ENCODE data around the gene NEURL1. TPM values are rescaled to one million over a fixed set of nuclear protein-coding genes. Genes with fewer than 3 reads are reported as not detected.

The NEURL1 gene
- total and polyA plus RNA-seq, 12 donors, result 0.18 to 12.5 (median 2.3) TPM; not detected in 3

DNA sequence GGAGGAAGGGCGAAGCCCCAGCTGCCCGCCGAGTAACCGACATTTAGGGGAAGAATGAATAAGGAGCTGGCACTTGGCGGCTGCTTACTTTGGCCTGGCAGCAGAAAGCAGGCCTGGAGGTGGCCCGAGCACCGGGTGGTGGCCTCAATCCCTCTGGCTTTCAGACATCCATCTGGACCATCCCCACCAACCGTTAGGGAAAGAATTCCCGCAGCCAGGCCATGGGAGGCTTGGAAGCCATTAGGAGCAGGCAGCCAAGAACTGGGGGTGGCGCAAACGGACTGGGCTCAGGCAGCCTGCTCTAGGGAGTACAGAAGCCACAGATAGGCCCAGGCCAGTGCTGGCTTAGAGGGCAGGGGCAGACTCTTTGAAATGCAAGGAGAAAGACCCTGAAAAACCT, 132.7 kb downstream of the NEURL1 start:
- Histone ChIP-seq H3K27me3 (no peaks in the 10 kb centered on the region), H3K4me1 (replicated peaks in 1 of 2) (no peaks in the 10 kb centered on the region), H3K36me3 (replicated peaks in 1 of 2) (peaks cover 0 to 62% of the 10 kb centered on the region in 2 donors), H3K27ac (no peak overlapping the region), H3K4me3 (no peak overlapping the region), H3K9me3 (replicated peaks in 1 of 3) (no peaks in the 10 kb centered on the region)
- no peak for DNase-seq
- intact Hi-C loops (cut with DNase I), result no loop called here
- 87 to 92% (median 89%) methylated on average over 6 to 11 of the region's 11 CpGs for WGBS, 4 donors
- no peak for TF ChIP-seq POLR2A (IDR thresholded peaks at IDR 0.05)
- TF ChIP-seq, protein P1, sequence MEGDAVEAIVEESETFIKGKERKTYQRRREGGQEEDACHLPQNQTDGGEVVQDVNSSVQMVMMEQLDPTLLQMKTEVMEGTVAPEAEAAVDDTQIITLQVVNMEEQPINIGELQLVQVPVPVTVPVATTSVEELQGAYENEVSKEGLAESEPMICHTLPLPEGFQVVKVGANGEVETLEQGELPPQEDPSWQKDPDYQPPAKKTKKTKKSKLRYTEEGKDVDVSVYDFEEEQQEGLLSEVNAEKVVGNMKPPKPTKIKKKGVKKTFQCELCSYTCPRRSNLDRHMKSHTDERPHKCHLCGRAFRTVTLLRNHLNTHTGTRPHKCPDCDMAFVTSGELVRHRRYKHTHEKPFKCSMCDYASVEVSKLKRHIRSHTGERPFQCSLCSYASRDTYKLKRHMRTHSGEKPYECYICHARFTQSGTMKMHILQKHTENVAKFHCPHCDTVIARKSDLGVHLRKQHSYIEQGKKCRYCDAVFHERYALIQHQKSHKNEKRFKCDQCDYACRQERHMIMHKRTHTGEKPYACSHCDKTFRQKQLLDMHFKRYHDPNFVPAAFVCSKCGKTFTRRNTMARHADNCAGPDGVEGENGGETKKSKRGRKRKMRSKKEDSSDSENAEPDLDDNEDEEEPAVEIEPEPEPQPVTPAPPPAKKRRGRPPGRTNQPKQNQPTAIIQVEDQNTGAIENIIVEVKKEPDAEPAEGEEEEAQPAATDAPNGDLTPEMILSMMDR (IDR thresholded peaks at IDR 0.05), result no peak

DNA sequence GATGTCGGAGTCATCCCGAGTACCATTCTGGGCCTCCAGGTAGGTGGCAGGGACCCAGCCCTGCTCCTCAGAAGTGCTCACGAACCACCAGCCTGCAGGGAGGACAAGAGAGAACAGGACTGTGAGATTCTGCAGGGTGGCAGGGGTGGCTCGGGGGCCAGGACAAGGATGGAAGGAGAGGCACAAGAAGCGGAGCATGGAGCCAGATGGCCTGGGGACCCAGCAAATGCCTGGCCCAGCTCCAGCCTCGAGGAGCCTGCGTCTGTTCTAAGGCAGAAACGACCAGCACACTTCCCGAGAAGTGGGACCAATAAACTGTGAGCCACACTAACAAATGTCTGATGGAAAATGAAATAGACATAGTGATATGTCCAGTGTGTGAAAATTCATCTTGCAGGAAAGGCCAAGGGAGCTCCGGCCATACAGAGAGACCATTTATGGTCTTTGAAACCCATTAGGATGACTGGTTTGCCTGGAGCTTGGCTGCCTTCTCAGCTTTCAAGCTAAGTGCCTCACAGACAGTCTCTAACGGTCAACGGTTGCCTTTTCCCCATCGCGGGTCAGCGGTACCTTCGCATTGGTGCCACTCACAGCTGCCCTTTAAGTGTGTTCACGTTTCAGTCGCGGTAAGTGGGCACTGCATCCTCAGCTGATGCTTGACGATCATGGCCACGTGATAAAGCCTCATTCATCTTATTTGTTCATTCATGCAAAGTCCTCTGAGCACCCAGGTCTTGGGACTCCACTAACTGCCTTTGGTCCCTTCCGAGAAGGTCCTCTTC, 133.8 kb downstream of the NEURL1 start:
- H3K9me3 ChIP-seq (replicated peaks in 1 of 3), result no peaks in the 10 kb centered on the region
- no peaks in the 10 kb centered on the region for H3K4me1 ChIP-seq (replicated peaks in 1 of 2)
- no peak for DNase-seq
- no peak overlapping the region for H3K27ac ChIP-seq
- 88 to 93% (median 91%) methylated on average over 21 to 22 of the region's 22 CpGs for WGBS, 4 donors
- no peak for TF ChIP-seq POLR2A (IDR thresholded peaks at IDR 0.05)
- TF ChIP-seq, protein P1 (IDR thresholded peaks at IDR 0.05), result no peak
- H3K36me3 ChIP-seq (replicated peaks in 1 of 2), result peaks cover 0 to 51% of the 10 kb centered on the region in 2 donors
- intact Hi-C loops (cut with DNase I), result no loop called here
- no peaks in the 10 kb centered on the region for H3K27me3 ChIP-seq
- H3K4me3 ChIP-seq, result no peak overlapping the region

DNA sequence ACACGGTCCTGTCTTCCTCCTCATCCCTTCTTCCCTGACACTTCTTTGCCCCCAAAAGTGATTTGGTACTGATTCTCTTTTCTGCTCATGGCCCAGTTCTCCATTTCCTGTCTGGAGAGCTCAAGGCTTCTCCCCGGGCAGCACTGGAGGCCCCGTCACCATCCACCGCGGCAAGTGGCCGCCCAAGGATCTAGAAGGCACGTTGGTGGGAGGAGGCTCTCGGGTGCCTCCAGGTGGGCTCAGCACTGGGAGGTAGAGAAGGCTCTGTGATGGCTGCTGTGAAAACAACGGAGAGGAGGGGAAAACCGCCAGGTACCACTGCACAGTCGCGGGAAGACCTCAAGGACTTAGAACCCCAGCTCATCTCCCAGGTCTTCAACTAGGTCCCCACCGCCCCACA, 134.4 kb downstream of the NEURL1 start:
- intact Hi-C loops (cut with DNase I), result no loop called here
- Histone ChIP-seq H3K27me3 (no peaks in the 10 kb centered on the region), H3K4me3 (no peak overlapping the region), H3K36me3 (replicated peaks in 1 of 2) (peaks cover 0 to 45% of the 10 kb centered on the region in 2 donors), H3K4me1 (replicated peaks in 1 of 2) (no peaks in the 10 kb centered on the region), H3K27ac (no peak overlapping the region), H3K9me3 (replicated peaks in 1 of 3) (no peaks in the 10 kb centered on the region)
- 95 to 97% (median 96%) methylated on average over 9 to 13 of the region's 13 CpGs for WGBS, 4 donors
- DNase-seq, result no peak
- TF ChIP-seq, protein P1 (IDR thresholded peaks at IDR 0.05), result no peak
- TF ChIP-seq POLR2A (IDR thresholded peaks at IDR 0.05), result no peak

DNA sequence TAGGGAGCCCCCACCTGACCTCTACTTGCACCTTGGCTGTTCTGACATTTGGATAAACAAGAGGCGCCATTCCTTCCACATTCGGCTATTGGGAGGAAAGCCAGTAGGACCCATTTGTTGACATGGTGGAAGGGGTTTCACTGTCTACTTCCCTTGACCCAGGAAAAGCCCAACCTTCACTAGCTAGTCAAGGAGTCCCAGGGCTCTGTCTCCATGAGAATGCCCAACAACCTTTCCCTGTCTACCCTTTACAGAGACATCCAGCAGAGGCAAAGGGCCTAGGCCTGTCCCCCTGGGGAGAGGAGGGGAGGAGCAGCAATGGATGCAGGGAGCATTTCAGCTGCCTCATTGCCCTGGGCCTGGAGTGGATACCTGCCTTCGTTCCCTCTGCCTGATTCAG, 136.1 kb downstream of the NEURL1 start:
- WGBS, 4 donors, result 34 to 85% (median 81%) methylated on average over 2 to 3 of the region's 3 CpGs
- peaks cover 0 to 29% of the 10 kb centered on the region in 2 donors for H3K36me3 ChIP-seq (replicated peaks in 1 of 2)
- intact Hi-C loops (cut with DNase I), result no loop called here

More for the DNA sequence above, 136.1 kb downstream of the NEURL1 start:
- no peaks in the 10 kb centered on the region for H3K9me3 ChIP-seq (replicated peaks in 1 of 3)
- no peaks in the 10 kb centered on the region for H3K27me3 ChIP-seq
- TF ChIP-seq, protein P1 (IDR thresholded peaks at IDR 0.05), result no peak
- no peaks in the 10 kb centered on the region for H3K4me1 ChIP-seq (replicated peaks in 1 of 2)
- no peak for DNase-seq
- no peak overlapping the region for H3K27ac ChIP-seq
- no peak overlapping the region for H3K4me3 ChIP-seq
